DMS53 (cell line): ENCODE measurements around the gene MMP2.

Source experiments
- DNase-seq: peaks from one replicate; lab custom pipeline; 2025; lab: John Stamatoyannopoulos, UW

Gene MMP2

GRCh38 chr16:55469821-55470532, 9.0 kb upstream of the MMP2 start:
- DNase-seq: no peak

GRCh38 chr16:55470533-55471371, 8.2 kb upstream of the MMP2 start:
- DNase-seq: no peak

- DNase-seq: no peak
Measured at GRCh38 chr16:55471448-55472097, 7.4 kb upstream of the MMP2 start.

- no peak for DNase-seq
Measured at GRCh38 chr16:55473587-55473986, 5.4 kb upstream of the MMP2 start.

- no peak for DNase-seq
Measured at GRCh38 chr16:55474821-55475220, 4.2 kb upstream of the MMP2 start.

- DNase-seq: no peak
Measured at GRCh38 chr16:55475919-55476318, 3.1 kb upstream of the MMP2 start.

GRCh38 chr16:55476625-55477533, 2.1 kb upstream of the MMP2 start:
- no peak for DNase-seq

GRCh38 chr16:55477736-55478135, 1.3 kb upstream of the MMP2 start:
- DNase-seq: no peak

- no peak for DNase-seq
Measured at GRCh38 chr16:55479430-55480140, 587 bp downstream of the MMP2 start.

- no peak for DNase-seq
Measured at GRCh38 chr16:55480228-55480655, 1.2 kb downstream of the MMP2 start.

- no peak for DNase-seq
Measured at GRCh38 chr16:55481023-55481422, 2.0 kb downstream of the MMP2 start.

GRCh38 chr16:55482056-55482455, 3.1 kb downstream of the MMP2 start:
- DNase-seq: no peak

- DNase-seq: no peak
Measured at GRCh38 chr16:55487048-55487803, 8.2 kb downstream of the MMP2 start.

- DNase-seq: no peak
Measured at GRCh38 chr16:55488306-55488705, 9.3 kb downstream of the MMP2 start.

- no peak for DNase-seq
Measured at GRCh38 chr16:55489119-55489955, 10.3 kb downstream of the MMP2 start.

GRCh38 chr16:55489956-55490265, 10.9 kb downstream of the MMP2 start:
- DNase-seq: no peak

- DNase-seq: no peak
Measured at GRCh38 chr16:55490301-55490700, 11.3 kb downstream of the MMP2 start.

GRCh38 chr16:55491691-55492090, 12.7 kb downstream of the MMP2 start:
- DNase-seq: no peak

- DNase-seq: no peak
Measured at GRCh38 chr16:55492756-55493380, 13.9 kb downstream of the MMP2 start.
